ENCODE data around the gene ACR.

DNA sequence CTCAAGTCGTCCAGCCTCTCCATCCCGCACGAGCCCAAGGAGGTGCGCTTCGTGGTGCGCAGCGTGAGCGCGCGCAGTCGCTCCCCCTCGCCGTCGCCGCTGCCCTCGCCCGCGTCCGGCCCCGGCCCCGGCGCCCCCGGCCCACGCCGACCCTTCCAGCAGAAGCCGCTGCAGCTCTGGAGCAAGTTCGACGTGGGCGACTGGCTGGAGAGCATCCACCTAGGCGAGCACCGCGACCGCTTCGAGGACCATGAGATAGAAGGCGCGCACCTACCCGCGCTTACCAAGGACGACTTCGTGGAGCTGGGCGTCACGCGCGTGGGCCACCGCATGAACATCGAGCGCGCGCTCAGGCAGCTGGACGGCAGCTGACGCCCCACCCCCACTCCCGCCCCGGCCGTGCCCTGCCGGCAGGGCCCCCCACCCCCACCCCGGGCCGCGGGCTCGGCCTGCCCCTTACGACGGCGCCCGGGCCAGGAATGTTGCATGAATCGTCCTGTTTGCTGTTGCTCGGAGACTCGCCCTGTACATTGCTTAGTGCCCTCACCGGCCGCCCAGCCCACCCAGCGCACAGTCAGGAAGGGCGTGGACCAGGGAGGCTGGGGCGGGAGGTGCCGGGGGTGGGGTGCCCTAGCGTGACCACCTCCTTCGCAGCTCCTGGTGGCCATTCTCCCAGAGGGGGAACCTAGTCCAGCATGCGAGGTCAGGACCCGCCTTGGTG, 6.9 kb upstream of the ACR start:
- TF ChIP-seq, protein P1, sequence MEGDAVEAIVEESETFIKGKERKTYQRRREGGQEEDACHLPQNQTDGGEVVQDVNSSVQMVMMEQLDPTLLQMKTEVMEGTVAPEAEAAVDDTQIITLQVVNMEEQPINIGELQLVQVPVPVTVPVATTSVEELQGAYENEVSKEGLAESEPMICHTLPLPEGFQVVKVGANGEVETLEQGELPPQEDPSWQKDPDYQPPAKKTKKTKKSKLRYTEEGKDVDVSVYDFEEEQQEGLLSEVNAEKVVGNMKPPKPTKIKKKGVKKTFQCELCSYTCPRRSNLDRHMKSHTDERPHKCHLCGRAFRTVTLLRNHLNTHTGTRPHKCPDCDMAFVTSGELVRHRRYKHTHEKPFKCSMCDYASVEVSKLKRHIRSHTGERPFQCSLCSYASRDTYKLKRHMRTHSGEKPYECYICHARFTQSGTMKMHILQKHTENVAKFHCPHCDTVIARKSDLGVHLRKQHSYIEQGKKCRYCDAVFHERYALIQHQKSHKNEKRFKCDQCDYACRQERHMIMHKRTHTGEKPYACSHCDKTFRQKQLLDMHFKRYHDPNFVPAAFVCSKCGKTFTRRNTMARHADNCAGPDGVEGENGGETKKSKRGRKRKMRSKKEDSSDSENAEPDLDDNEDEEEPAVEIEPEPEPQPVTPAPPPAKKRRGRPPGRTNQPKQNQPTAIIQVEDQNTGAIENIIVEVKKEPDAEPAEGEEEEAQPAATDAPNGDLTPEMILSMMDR (IDR thresholded peaks at IDR 0.05) = no peak
- TF ChIP-seq POLR2A (IDR thresholded peaks at IDR 0.05) = no peak
